ENCODE results near the gene SPATS2.

The SPATS2 gene

GRCh38 chr12:49336645-49337584 is 30.3 kb upstream of the SPATS2 start, which contains the start of gene C1QL4:
TSS of gene C1QL4 (minus strand) at chr12:49337188. CDS start at chr12:49336477, 711 bp downstream.
- DNase-seq: peak; percentile 93 to 94

GRCh38 chr12:49338830-49339463 is 28.3 kb upstream of the SPATS2 start:
- no peak for DNase-seq

- DNase-seq: no peak
Observed at GRCh38 chr12:49339464-49339861, 27.8 kb upstream of the SPATS2 start.

- no peak for DNase-seq
Observed at GRCh38 chr12:49340095-49340870, 27.0 kb upstream of the SPATS2 start.

- DNase-seq: no peak
Observed at GRCh38 chr12:49340971-49341776, 26.1 kb upstream of the SPATS2 start.

- no peak for DNase-seq
Observed at GRCh38 chr12:49341777-49342065, 25.5 kb upstream of the SPATS2 start.

GRCh38 chr12:49342066-49342913 is 25.0 kb upstream of the SPATS2 start:
- DNase-seq: peak; percentile 93

- DNase-seq: peak; percentile 64 to 74
Observed at GRCh38 chr12:49342914-49343731, 24.1 kb upstream of the SPATS2 start.

GRCh38 chr12:49344486-49345050 is 22.7 kb upstream of the SPATS2 start:
- no peak for DNase-seq

- DNase-seq: peak; percentile 42 to 49
Observed at GRCh38 chr12:49345051-49345824, 22.0 kb upstream of the SPATS2 start.

GRCh38 chr12:49345825-49346658 is 21.2 kb upstream of the SPATS2 start:
- no peak for DNase-seq

- DNase-seq: peak; percentile 64 to 69
Observed at GRCh38 chr12:49346659-49347310, 20.5 kb upstream of the SPATS2 start, which contains the start of gene DNAJC22. TSS of gene DNAJC22 (plus strand) at chr12:49346888. CDS start at chr12:49348873, 1,985 bp downstream.

- peak; percentile 87 to 88 for DNase-seq
Observed at GRCh38 chr12:49347311-49348193, 19.7 kb upstream of the SPATS2 start.

GRCh38 chr12:49348781-49349180 is 18.5 kb upstream of the SPATS2 start:
- DNase-seq: no peak

- no peak for DNase-seq
Observed at GRCh38 chr12:49349266-49349665, 18.0 kb upstream of the SPATS2 start.

GRCh38 chr12:49352351-49352750 is 14.9 kb upstream of the SPATS2 start:
- DNase-seq: no peak

- DNase-seq: no peak
Observed at GRCh38 chr12:49355913-49356312, 11.3 kb upstream of the SPATS2 start.
